HG03103 (cell line): ENCODE measurements around the gene EXOC4.
"Not testable (repeated sequence)": the region's sequence is repeated elsewhere in the genome, so short reads cannot be mapped to it uniquely, and the experiment has no call there.

ENCODE experiments used
- ATAC-seq: cut with Tn5 transposase; IDR thresholded peaks from one replicate; pipeline ENCODE4 v1.9.1; 2021; ENCODE audit warnings: low read depth; ENCODE audit not compliant: unreplicated experiment

The EXOC4 gene

GRCh38 chr7:133275008-133275407, 22.1 kb downstream of the EXOC4 start:
- no peak for ATAC-seq

GRCh38 chr7:133275446-133276095, 22.7 kb downstream of the EXOC4 start:
- ATAC-seq: no peak

DNA sequence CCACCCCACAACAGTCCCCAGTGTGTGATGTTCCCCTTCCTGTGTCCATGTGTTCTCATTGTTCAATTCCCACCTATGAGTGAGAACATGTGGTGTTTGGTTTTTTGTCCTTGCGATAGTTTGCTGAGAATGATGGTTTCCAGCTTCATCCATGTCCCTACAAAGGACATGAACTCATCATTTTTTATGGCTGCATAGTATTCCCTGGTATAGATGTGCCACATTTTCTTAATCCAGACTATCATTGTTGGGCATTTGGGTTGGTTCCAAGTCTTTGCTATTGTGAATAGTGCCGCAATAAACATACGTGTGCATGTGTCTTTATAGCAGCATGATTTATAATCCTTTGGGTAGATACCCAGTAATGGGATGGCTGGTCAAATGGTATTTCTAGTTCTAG, 26.1 kb downstream of the EXOC4 start:
- ATAC-seq: not testable (repeated sequence)

- ATAC-seq: no peak
Observed at GRCh38 chr7:133282094-133282493, 29.2 kb downstream of the EXOC4 start.

- ATAC-seq: no peak
Observed at GRCh38 chr7:133284092-133284491, 31.2 kb downstream of the EXOC4 start.

GRCh38 chr7:133288970-133289369, 36.1 kb downstream of the EXOC4 start:
- no peak for ATAC-seq

GRCh38 chr7:133290041-133290440, 37.2 kb downstream of the EXOC4 start:
- ATAC-seq: no peak

DNA sequence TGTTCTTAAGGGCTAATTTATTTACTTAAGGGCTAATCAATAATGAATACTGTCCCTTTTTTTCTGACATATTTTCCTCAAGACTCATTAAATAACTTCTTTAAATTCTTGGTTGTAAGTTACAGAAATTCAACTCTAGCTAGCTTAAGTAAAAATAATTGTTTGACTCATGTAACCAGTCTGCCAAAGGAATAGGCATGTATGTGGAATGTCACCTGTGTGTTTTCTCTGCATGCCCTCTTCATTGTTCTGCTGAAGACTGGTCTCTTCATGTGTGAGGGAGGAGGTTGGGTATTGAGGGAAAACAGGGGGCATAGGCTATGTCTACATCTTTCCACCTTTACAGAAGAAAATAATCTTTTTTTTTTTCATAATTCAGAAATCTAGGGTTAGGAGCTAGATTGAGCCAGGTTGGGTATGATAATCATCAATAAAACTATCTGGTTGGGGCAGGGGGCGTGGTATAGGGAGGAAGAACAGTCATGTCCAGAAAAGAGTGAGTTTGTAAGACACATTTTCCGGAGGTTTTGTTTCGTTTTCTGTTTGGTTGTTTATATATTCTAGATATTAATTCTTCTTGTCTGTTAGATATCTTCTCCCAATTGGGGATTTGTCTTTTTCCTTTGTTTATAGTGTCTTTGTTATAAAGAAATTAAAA, 37.9 kb downstream of the EXOC4 start:
- no peak for ATAC-seq

- ATAC-seq: no peak
Observed at GRCh38 chr7:133292631-133293030, 39.8 kb downstream of the EXOC4 start.

DNA sequence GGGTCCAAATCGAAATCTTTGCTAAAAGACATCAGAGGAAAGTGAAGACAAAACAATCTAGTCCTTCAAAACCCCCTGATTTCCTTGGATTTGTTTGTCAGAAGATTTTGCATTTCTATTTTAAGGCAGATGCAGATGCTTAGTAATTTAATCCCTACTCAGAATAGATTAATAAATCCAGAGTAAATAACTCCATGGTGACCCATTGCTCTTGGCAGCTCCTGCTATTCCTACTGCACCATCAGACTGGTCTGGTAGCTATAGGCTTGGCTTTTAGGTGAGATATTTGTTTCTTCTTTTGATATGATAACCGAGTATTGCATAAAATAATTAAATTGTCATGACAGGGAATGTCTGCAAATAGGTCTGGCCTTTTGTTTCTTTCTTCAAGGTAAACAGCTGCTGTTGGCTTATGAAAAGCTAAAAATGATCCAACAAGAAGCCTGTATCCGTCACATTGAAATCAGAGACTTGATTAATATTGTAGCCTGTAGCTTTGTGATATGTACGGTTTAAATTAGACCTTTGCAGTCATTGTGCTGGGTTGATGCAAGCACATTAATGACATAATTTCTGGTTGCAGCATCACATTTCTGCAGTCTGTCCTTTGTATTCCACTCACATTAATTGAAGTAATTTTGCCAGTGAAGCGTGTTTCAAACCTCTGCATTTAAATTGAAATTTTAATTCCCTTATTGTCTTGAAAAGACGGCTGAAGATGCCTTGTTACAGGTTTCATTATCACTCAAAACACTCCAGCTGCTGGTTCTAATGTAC, 40.7 kb downstream of the EXOC4 start:
- ATAC-seq: no peak

- ATAC-seq: no peak
Observed at GRCh38 chr7:133294234-133294633, 41.4 kb downstream of the EXOC4 start.

GRCh38 chr7:133295484-133295883, 42.6 kb downstream of the EXOC4 start:
- ATAC-seq: no peak

- no peak for ATAC-seq
Observed at GRCh38 chr7:133297093-133297492, 44.2 kb downstream of the EXOC4 start.

GRCh38 chr7:133298080-133298479, 45.2 kb downstream of the EXOC4 start:
- ATAC-seq: no peak

DNA sequence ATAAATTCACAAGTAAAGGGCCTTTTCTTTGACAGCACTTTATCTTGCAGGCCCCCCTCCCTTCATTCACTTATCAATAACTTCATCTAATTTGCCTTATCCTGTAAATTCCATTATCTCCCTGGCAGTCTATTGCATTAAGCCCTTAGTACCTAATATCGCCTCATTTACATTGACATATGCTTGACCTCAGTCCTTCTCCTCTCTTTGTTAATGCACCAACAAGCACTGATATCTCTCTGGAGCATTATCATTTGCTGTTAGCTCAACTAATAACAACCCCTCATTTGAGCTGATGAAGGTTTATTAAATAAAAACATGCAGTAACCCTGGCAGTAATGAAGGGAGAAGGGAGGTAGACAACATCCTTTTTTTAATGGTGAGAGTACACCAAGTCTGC, 46.8 kb downstream of the EXOC4 start:
- no peak for ATAC-seq

GRCh38 chr7:133300088-133300487, 47.2 kb downstream of the EXOC4 start:
- ATAC-seq: no peak

- ATAC-seq: no peak
Observed at GRCh38 chr7:133300811-133301210, 47.9 kb downstream of the EXOC4 start.

DNA sequence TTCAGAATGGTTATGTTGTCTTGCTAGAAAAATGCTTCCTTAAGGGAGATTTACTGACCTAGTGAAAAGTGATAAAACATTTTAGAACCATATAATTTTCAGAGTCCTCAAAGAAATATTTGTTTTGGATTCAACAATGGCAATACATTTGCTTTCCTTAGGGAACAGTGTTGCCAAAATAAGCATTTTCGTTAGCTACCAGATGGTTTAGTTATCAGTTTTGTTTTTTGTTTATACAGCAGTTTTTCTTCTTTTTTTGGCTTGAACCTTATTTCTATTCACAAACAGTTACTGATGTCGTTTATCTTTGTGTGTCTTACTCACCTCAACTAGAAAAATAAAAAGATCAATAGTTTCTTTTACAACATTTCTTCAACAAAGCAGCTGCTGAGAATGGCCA, 48.6 kb downstream of the EXOC4 start:
- ATAC-seq: no peak

DNA sequence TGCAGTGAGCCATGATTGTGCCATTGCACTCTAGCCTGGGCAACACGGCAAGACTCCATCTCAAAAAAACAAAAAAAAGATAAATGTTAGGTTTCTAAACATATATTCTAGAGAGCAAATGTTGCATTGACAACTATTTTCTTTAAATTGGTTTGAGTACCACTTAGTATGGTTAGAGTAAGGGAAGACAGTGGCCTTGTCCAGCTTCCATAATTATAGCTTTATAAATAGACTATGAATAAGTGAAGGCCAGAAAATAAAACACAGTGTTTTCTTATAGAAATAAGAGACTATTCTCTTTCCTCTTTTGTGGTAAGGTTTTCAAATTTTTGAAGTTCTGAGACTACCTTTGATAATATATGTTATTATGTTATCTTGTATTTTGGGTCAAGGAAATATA, 50.5 kb downstream of the EXOC4 start:
- no peak for ATAC-seq

DNA sequence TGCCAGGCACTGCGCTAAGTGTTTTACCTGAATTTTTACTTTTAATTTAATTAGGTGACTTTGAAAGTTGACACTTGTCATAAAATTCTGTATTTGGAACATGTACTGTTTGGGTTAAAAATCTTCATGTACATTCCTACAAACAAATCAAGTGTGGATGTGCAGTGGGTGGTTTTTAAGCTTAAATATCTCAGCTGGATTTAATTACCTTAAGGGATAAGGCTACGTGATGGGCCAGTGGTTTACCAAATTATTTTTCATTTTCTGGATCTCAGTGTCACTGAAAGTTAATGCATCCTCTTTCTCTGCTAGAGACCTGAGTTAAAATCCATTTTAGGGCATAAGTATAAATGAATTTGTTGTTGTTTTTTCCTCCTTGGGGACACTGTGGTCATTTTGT, 51.1 kb downstream of the EXOC4 start:
- ATAC-seq: no peak

GRCh38 chr7:133309333-133309732, 56.5 kb downstream of the EXOC4 start:
- ATAC-seq: no peak
